ENCODE measurements around the gene HIPK3. TPM values are rescaled to one million over a fixed set of nuclear protein-coding genes. Genes with fewer than 3 reads are reported as not detected.
"Not testable (repeated sequence)": the region's sequence is repeated elsewhere in the genome, so short reads cannot be mapped to it uniquely, and the experiment has no call there.

The HIPK3 gene
- total RNA-seq, 1 experiment from 2014 or later = 51.4 TPM

GRCh38 chr11:33296695-33297094 is 39.5 kb downstream of the HIPK3 start:
- CTCF ChIA-PET = interaction anchor here (0.6 to 1.4 kb wide), 4 partner anchors 22 to 60 kb away, joined by 3 to 5 read pairs (median 4); no protein-coding TSS in a partner anchor
- Mint-ChIP-seq H3K4me1 (ENCODE audit: insufficient read depth, unreplicated experiment) (peaks cover 7% of the 10 kb centered on the region), H3K27me3 (ENCODE audit: insufficient read depth, unreplicated experiment) (no peaks in the 10 kb centered on the region), H3K9me3 (ENCODE audit: unreplicated experiment) (no peaks in the 10 kb centered on the region), H3K4me3 (ENCODE audit: unreplicated experiment) (no peak overlapping the region), H3K27ac (ENCODE audit: low read depth, unreplicated experiment) (no peak overlapping the region), H3K36me3 (ENCODE audit: insufficient read depth, unreplicated experiment) (peaks cover 32% of the 10 kb centered on the region)
- DNase-seq (ENCODE audit: unreplicated experiment) = no peak
- POLR2A ChIA-PET = no interaction called here
- intact Hi-C loops (cut with micrococcal nuclease) = no loop called here
- BruUV-seq (replicated peaks) = no TSS peak
- no peak for TF ChIP-seq CTCF (IDR thresholded peaks at IDR 0.05; ENCODE audit: unreplicated experiment)

- POLR2A ChIA-PET = interaction anchor here (0.7 to 1.5 kb wide), 2 partner anchors 11 to 38 kb away, joined by 3 to 5 read pairs; no protein-coding TSS in a partner anchor
- H3K4me3 Mint-ChIP-seq (ENCODE audit: unreplicated experiment) = no peak overlapping the region
Measured at GRCh38 chr11:33303541-33303940, 46.4 kb downstream of the HIPK3 start.

DNA sequence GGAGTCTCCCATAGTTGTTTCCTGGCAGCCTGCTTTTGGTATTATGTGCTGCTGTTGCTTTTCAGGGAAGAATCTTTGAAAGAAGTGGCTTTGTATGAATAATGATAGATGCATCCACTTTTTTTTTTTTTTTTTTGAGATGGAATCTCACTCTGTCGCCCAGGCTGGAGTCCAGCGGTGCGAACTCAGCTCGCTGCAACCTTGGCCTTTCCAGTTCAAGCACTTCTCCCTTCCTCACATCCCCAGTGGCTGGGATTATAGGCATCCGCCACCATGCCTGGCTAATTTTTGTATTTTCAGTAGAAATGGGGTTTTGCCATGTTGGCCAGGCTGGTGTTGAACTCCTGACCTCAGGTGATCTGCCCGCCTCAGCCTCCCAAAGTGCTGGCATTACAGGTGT is 49.6 kb downstream of the HIPK3 start:
- POLR2A ChIA-PET = interaction anchor here (1.0 kb wide), 1 partner anchor 145 kb away, joined by 3 read pairs; the partner anchor contains the start of gene CSTF3
- BruUV-seq (replicated peaks) = not testable (repeated sequence)
- CTCF ChIA-PET = interaction anchor here (0.8 kb wide), 1 partner anchor 145 kb away, joined by 3 read pairs; no protein-coding TSS in a partner anchor

More at GRCh38 chr11:33303541-33303940, 46.4 kb downstream of the HIPK3 start:
- Mint-ChIP-seq H3K27me3 (ENCODE audit: insufficient read depth, unreplicated experiment) (no peaks in the 10 kb centered on the region), H3K27ac (ENCODE audit: low read depth, unreplicated experiment) (no peak overlapping the region), H3K4me1 (ENCODE audit: insufficient read depth, unreplicated experiment) (peaks cover 20% of the 10 kb centered on the region), H3K9me3 (ENCODE audit: unreplicated experiment) (no peaks in the 10 kb centered on the region), H3K36me3 (ENCODE audit: insufficient read depth, unreplicated experiment) (peaks cover 16% of the 10 kb centered on the region)
- intact Hi-C loops (cut with micrococcal nuclease) = no loop called here
- TF ChIP-seq CTCF (IDR thresholded peaks at IDR 0.05; ENCODE audit: unreplicated experiment) = no peak
- no peak for DNase-seq (ENCODE audit: unreplicated experiment)
- BruUV-seq (replicated peaks) = no TSS peak
- CTCF ChIA-PET = no interaction called here

GRCh38 chr11:33307984-33308383 is 50.8 kb downstream of the HIPK3 start:
- H3K36me3 Mint-ChIP-seq (ENCODE audit: insufficient read depth, unreplicated experiment) = peaks cover 18% of the 10 kb centered on the region
- DNase-seq (ENCODE audit: unreplicated experiment) = no peak
- CTCF ChIA-PET = no interaction called here
- intact Hi-C loops (cut with micrococcal nuclease) = no loop called here
- H3K4me1 Mint-ChIP-seq (ENCODE audit: insufficient read depth, unreplicated experiment) = peaks cover 18% of the 10 kb centered on the region
- TF ChIP-seq CTCF (IDR thresholded peaks at IDR 0.05; ENCODE audit: unreplicated experiment) = no peak
- POLR2A ChIA-PET = interaction anchor here (0.9 kb wide), 1 partner anchor 33 kb away, joined by 3 read pairs; no protein-coding TSS in a partner anchor
- BruUV-seq (replicated peaks) = no TSS peak
- no peaks in the 10 kb centered on the region for H3K27me3 Mint-ChIP-seq (ENCODE audit: insufficient read depth, unreplicated experiment)
- no peak overlapping the region for H3K27ac Mint-ChIP-seq (ENCODE audit: low read depth, unreplicated experiment)
- no peaks in the 10 kb centered on the region for H3K9me3 Mint-ChIP-seq (ENCODE audit: unreplicated experiment)
- H3K4me3 Mint-ChIP-seq (ENCODE audit: unreplicated experiment) = no peak overlapping the region

More for the DNA sequence above, 49.6 kb downstream of the HIPK3 start:
- H3K4me3 Mint-ChIP-seq (ENCODE audit: unreplicated experiment); H3K27ac Mint-ChIP-seq (ENCODE audit: low read depth, unreplicated experiment); H3K27me3 Mint-ChIP-seq (ENCODE audit: insufficient read depth, unreplicated experiment); intact Hi-C loops (cut with micrococcal nuclease); DNase-seq (ENCODE audit: unreplicated experiment); H3K9me3 Mint-ChIP-seq (ENCODE audit: unreplicated experiment): not testable (repeated sequence)
- H3K36me3 Mint-ChIP-seq (ENCODE audit: insufficient read depth, unreplicated experiment) = peaks cover 18% of the 10 kb centered on the region
- H3K4me1 Mint-ChIP-seq (ENCODE audit: insufficient read depth, unreplicated experiment) = peaks cover 24% of the 10 kb centered on the region
